GM12892 (cell line): ENCODE measurements around the gene NKG7.

ENCODE experiments used
- DNase-seq: peaks from one replicate; pipeline ENCODE4 v3.0.0; 2011; ENCODE audit not compliant: insufficient read length
- FAIRE-seq: peaks from 2 replicates; lab custom pipeline; 2011; peaks lifted over from hg19 to GRCh38; lab: Jason Lieb, UNC
- POLR2A ChIP-seq: IDR thresholded peaks from 2 replicates; pipeline ENCODE4 v1.6.1; 2011; ENCODE audit warnings: low read depth, low read length, control low read depth
- POLR2AphosphoS5 ChIP-seq: IDR thresholded peaks from 2 replicates; pipeline ENCODE4 v1.6.1; 2011; ENCODE audit warnings: low read depth, low read length, control low read depth
- TAF1 ChIP-seq: IDR thresholded peaks from 2 replicates; pipeline ENCODE4 v1.6.1; 2011; ENCODE audit warnings: low read depth, mild to moderate bottlenecking, control low read depth, low read length, borderline replicate concordance

NKG7 gene

DNA sequence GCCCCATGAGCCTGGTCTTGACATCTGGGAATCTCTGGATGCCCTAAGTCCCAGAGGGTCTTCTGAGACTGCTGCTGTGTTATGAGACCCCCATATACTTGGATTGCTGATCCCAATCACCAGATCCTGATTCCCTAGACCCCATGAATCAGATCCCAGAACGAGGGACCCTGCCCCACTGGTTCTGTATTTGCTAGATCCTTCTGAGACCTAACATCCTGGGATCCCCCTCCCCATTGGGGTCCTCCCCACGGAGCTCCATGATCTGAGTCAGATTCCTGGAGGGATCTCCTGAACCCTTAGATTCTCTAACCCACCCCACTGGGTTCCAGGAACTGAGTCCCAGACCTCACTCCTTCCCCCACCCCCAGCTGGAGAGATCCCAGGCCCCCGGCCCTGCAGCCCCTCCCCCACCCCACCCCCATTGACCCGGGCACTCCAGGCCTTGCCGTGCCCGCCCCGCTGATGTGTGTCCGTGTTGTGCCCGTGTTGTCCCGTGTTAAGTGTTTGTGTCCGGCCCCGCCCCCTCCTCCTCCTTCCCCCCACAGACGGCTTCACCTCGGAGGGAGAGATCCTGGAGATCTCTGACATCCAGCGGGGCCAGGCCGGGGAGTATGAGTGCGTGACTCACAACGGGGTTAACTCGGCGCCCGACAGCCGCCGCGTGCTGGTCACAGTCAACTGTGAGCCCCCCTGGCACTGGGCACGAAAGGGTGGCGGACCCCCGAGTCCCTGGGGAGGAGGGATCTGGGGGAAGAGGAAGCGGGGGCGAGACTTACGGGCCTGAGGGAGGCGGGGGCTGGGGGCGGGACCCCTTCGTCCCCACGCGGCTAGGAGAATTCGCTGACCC lies 46.0 kb downstream of the NKG7 start:
- no peak for DNase-seq
- no peak for TF ChIP-seq TAF1
- no peak for TF ChIP-seq POLR2A
- no peak for TF ChIP-seq POLR2AphosphoS5
- no peak for FAIRE-seq

DNA sequence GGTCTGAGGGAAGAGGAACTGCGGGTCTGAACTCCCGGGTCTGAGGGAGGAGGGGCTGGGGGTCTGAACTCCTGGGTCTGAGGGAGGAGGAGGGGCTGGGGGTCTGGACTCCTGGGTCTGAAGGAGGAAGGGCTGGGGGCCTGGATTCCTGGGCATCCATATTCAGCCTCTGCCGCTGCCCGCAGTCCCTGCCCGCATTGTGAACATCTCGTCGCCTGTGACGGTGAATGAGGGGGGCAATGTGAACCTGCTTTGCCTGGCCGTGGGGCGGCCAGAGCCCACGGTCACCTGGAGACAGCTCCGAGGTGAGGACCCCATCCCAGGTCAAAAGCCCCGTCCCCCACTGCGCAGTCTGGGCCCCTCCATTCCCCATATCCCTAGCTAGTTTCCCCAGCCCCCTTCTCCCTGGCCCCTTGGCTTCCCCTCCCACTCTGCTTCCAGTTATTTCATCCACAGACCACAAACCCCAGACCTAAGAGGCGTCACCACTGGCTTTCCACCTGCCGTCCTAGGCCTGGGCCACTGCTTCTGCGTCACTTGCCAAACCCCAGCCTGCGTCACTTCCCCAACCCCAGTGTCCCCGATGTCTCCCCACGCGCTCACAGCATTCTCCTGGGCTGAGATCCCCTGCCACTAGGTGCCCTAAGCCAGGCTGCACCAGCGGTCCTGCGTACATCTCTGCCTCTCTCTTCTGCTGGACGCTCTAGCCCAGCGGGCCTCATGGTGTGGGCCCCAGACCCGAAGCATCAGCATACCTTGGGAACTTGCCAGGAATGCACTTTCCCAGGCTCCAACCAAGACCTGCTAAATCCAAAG lies 47.1 kb downstream of the NKG7 start:
- DNase-seq (no peak), FAIRE-seq (no peak)
- TF ChIP-seq POLR2AphosphoS5 (no peak), POLR2A (no peak), TAF1 (no peak)

DNA sequence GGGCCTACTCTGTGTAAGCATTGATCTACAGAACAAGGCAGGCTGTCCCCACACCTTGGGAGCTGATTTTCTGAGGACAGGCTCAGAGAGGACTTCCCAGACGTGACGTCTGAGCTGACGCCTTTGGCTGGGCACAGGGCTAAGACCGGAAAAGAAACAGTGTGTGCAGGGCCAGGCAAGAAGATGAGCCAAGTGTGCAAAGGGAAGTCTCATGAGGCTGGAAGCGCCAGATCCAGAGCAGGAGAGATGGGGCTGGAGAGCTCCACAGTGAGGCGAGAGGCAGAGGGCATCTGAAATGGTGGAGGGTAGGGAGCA lies 48.3 kb downstream of the NKG7 start:
- TF ChIP-seq POLR2AphosphoS5 (no peak), TAF1 (no peak), POLR2A (no peak)

DNA sequence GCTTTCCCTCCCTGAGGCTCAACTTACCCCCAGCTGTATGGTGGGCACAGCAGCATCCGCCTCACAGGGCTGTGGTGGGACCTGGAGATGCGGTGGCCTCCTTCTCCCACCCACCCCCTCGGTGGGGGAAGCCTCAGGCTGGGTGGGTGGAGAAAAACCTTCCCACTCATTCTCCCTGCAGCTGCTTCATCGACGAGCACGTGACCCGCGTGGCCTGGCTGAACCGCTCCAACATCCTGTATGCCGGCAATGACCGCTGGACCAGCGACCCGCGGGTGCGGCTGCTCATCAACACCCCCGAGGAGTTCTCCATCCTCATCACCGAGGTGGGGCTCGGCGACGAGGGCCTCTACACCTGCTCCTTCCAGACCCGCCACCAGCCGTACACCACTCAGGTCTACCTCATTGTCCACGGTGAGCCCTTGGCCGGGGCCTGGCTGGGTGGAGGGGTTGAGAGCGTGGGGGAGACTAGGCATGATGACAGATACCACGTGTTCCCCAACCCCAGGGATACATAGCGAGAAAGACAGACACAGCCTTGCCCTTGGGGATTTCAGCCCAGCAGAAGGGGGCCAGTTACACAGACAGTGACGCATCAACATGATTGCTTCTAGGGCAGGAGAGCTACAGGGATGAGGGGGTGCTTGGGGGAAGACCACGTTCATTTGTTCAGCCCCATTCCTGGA lies 48.8 kb downstream of the NKG7 start:
- TF ChIP-seq TAF1 (no peak), POLR2A (no peak), POLR2AphosphoS5 (no peak)
- DNase-seq: no peak
- no peak for FAIRE-seq

More for the DNA sequence above, 48.3 kb downstream of the NKG7 start:
- DNase-seq (no peak), FAIRE-seq (no peak)

DNA sequence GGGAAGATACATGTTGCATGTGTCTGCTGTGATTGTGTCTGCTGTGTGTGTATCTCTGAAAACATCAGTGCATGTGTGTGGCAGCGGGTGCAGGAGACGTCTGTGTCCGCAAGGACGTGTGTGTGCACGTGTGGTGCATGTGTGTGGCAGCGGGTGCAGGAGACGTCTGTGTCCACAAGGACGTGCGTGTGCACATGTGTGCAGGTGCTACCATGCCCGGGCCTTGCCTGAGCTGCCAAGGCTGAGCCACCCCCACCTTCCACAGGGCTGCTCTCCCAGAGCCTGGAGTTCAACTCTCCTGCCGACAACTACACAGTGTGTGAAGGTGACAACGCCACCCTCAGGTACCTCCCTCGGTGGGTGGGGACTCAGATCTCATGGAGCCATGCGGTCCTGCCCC lies 50.7 kb downstream of the NKG7 start:
- FAIRE-seq (no peak), DNase-seq (no peak)
- no peak for TF ChIP-seq POLR2AphosphoS5
- no peak for TF ChIP-seq POLR2A
- no peak for TF ChIP-seq TAF1
